GM12878 (cell line): Measurements from ENCODE around the gene SMIM10. TPM values are rescaled to one million over a fixed set of nuclear protein-coding genes. Genes with fewer than 3 reads are reported as not detected.

Source experiments
- ATAC-seq: fragments of 200-7000 bp; cut with Tn5 transposase; 3 replicates; pipeline ENCODE4 v1.9.1; 2020; ENCODE audit warnings: mild to moderate bottlenecking, moderate library complexity
- BruUV-seq: library from RNA; stranded (reverse); fragments of 400-500 nt; replicated peaks from 2 replicates; lab custom pipeline; 2021; lab: Mats Ljungman, UMichigan
- CTCF ChIA-PET: fragments of 300-600 bp; sonication (Branson Sonifier 250); formaldehyde crosslinking; extraction: SDS; loops from one replicate; lab custom pipeline; 2021; ENCODE audit warnings: inconsistent platforms; lab: Yijun Ruan, JAX
- POLR2A ChIA-PET: fragments of 350-600 bp; formaldehyde crosslinking; extraction: SDS; loops from one replicate; lab custom pipeline; 2021; ENCODE audit warnings: inconsistent platforms; lab: Charles Lee
- RAD21 ChIA-PET: fragments of 300-600 bp; sonication (Branson Sonifier 250); formaldehyde crosslinking; loops from one replicate; lab custom pipeline; 2023; ENCODE audit warnings: antibody characterized with exemption; ENCODE audit not compliant: unreplicated experiment; lab: Charles Lee
- SMC1A ChIA-PET: fragments of 300-600 bp; sonication (Branson Sonifier 250); formaldehyde crosslinking; loops from one replicate; lab custom pipeline; 2023; ENCODE audit not compliant: unreplicated experiment, uncharacterized antibody; lab: Charles Lee
- DNase-seq: peaks from one replicate; pipeline ENCODE4 v3.0.0-alpha.2; 2011; ENCODE audit warnings: low read depth, low spot score
- FAIRE-seq: peaks from 3 replicates; lab custom pipeline; 2011; peaks lifted over from hg19 to GRCh38; lab: Jason Lieb, UNC
- H2AFZ ChIP-seq: 2 replicates; pipeline ENCODE4 v1.6.0; 2011; ENCODE audit warnings: low read depth, low read length, control low read depth; ENCODE audit not compliant: control insufficient read depth
- H3K27ac ChIP-seq: 2 replicates; pipeline ENCODE4 v1.5.1; 2011; ENCODE audit warnings: control low read depth; ENCODE audit not compliant: control insufficient read depth, insufficient read depth
- H3K27me3 ChIP-seq, 2 experiments: replicated peaks in 1 of 2; 2 replicates each; pipeline versions ENCODE4 v1.6.0 to v1.6.1; 2011; ENCODE audit warnings: low read length in 1 of 2; ENCODE audit not compliant: control insufficient read depth in 2 of 2, insufficient read depth in 2 of 2
- H3K36me3 ChIP-seq, 2 experiments: 2 replicates each; pipeline ENCODE4 v1.5.1; 2011; ENCODE audit warnings: low read length in 1 of 2; ENCODE audit not compliant: control insufficient read depth in 2 of 2, insufficient read depth in 2 of 2
- H3K4me1 ChIP-seq: 2 replicates; pipeline ENCODE4 v1.6.1; 2011; ENCODE audit warnings: mild to moderate bottlenecking, low read length, moderate library complexity, mixed read lengths; ENCODE audit not compliant: control insufficient read depth, insufficient read depth
- H3K4me2 ChIP-seq: 2 replicates; pipeline ENCODE4 v1.6.0; 2011; ENCODE audit warnings: control low read depth; ENCODE audit not compliant: control insufficient read depth, insufficient read depth
- H3K4me3 ChIP-seq: fragments of 200-600 bp; sonication (generic); 2 replicates; pipeline ENCODE4 v1.5.1; 2016
- H3K79me2 ChIP-seq: 2 replicates; pipeline ENCODE4 v1.6.0; 2011; ENCODE audit warnings: low read length; ENCODE audit not compliant: control insufficient read depth, insufficient read depth
- H3K9ac ChIP-seq: 2 replicates; pipeline ENCODE4 v1.8.0; 2011; ENCODE audit warnings: low read length, control low read depth, mixed read lengths; ENCODE audit not compliant: control insufficient read depth, insufficient read depth
- H3K9me3 ChIP-seq: replicated peaks from 3 replicates; pipeline ENCODE4 v1.5.1; 2011; ENCODE audit warnings: mild to moderate bottlenecking, low read length; ENCODE audit not compliant: control insufficient read depth, insufficient read depth
- H4K20me1 ChIP-seq: 2 replicates; pipeline ENCODE4 v1.6.0; 2011; ENCODE audit not compliant: control insufficient read depth, insufficient read depth
- BCL3 ChIP-seq: IDR thresholded peaks from 2 replicates; pipeline ENCODE4 v1.6.1; 2011; ENCODE audit warnings: borderline replicate concordance, low read depth, mild to moderate bottlenecking, moderate library complexity, low read length; ENCODE audit not compliant: insufficient read depth, poor library complexity, severe bottlenecking
- CBX3 ChIP-seq: fragments of 200-600 bp; sonication (generic); IDR thresholded peaks from 2 replicates; pipeline ENCODE4 v1.6.1; 2016; ENCODE audit warnings: low read depth, borderline replicate concordance
- CREM ChIP-seq: IDR thresholded peaks from 2 replicates; pipeline ENCODE4 v1.6.1; 2014; ENCODE audit warnings: antibody characterized with exemption, low read depth
- JUND ChIP-seq: IDR thresholded peaks from 2 replicates; pipeline ENCODE4 v1.6.1; 2012; ENCODE audit warnings: low read depth, mild to moderate bottlenecking, low read length, improper control_type of control experiment, moderate library complexity
- MTA2 ChIP-seq: fragments of 450-650 bp; IDR thresholded peaks from 2 replicates; pipeline ENCODE4 v1.6.1; 2016; ENCODE audit warnings: low read depth, mild to moderate bottlenecking, moderate library complexity
- NFIC ChIP-seq: IDR thresholded peaks from 2 replicates; pipeline ENCODE4 v1.6.1; 2012; ENCODE audit warnings: low read depth, mild to moderate bottlenecking, inconsistent platforms, low read length, moderate library complexity
- NR2C2 ChIP-seq: IDR thresholded peaks from 2 replicates; pipeline ENCODE4 v1.6.1; 2011; ENCODE audit warnings: borderline replicate concordance, low read depth; ENCODE audit not compliant: control insufficient read depth, insufficient read length
- SMARCA5 ChIP-seq: fragments of 450-650 bp; IDR thresholded peaks from 2 replicates; pipeline ENCODE4 v1.6.1; 2017; ENCODE audit warnings: mild to moderate bottlenecking
- TCF12 ChIP-seq: IDR thresholded peaks from 2 replicates; pipeline ENCODE4 v1.6.1; 2011; ENCODE audit warnings: low read depth, mild to moderate bottlenecking, low read length
- TCF7 ChIP-seq: IDR thresholded peaks from 2 replicates; pipeline ENCODE4 v1.6.1; 2014; ENCODE audit warnings: antibody characterized with exemption, borderline replicate concordance
- ZNF217 ChIP-seq: fragments of 450-650 bp; IDR thresholded peaks from 2 replicates; pipeline ENCODE4 v1.6.1; 2017; ENCODE audit warnings: antibody characterized with exemption, mild to moderate bottlenecking
- WGBS: methylation state at CpG from one replicate; pipeline ENCODE4 v1.1.6; 2016; ENCODE audit warnings: low lambda C conversion rate; ENCODE audit not compliant: insufficient replicate concordance, insufficient coverage; ENCODE audit errors: missing lambda C conversion rate; 5-methylcytosine and 5-hydroxymethylcytosine counted together
- in situ Hi-C: fragments of 300-500 bp; cut with MboI; formaldehyde crosslinking; loops from 9 replicates; pipeline ENCODE4 v1.14.3; 2018; ENCODE audit warnings: mixed read lengths
- intact Hi-C: fragments of 100-400 bp; cut with micrococcal nuclease; formaldehyde crosslinking; loops from one replicate; pipeline ENCODE4 v1.14.2; 2022; ENCODE audit not compliant: unreplicated experiment
- polyA plus RNA-seq, 11 experiments: library from polyadenylated mRNA; depleted of rRNA in 4 of 11; unstranded in 6 of 11; stranded (reverse) in 5 of 11; fragments of >200 nt; fragmentation: Nextera tagmentation in 4 of 11; fragmentation: Illumina TruSeq in 1 of 11; extraction: Ambion mirVana in 4 of 11; extraction: Trizol in 1 of 11; gene quantifications; 1 replicate in 1 of 11; 2 replicates in 10 of 11; pipeline versions ENCODE4 v1.2.1 to v1.2.3, GENCODE V29; 2011 to 2016; ENCODE audit warnings: inconsistent platforms in 2 of 11, missing spikeins in 2 of 11, low read depth in 1 of 11
- total RNA-seq, 4 experiments: library from RNA; depleted of rRNA in 3 of 4; stranded (reverse); fragments of >200 nt in 3 of 4; fragmentation: Illumina TruSeq in 1 of 4; extraction: Trizol in 1 of 4; gene quantifications; 2 replicates each; pipeline versions ENCODE4 v1.2.1 to v1.2.3, GENCODE V29; 2013 to 2021
- TF ChIP-seq, protein P1 (sequence below): fragments of 450-650 bp; IDR thresholded peaks from 2 replicates; pipeline ENCODE4 v1.6.1; 2014; ENCODE audit warnings: mild to moderate bottlenecking

Gene SMIM10
- total and polyA plus RNA-seq, 10 of the 15 experiments (the other 5 are each of a cell fraction or from before 2014, with no cell fraction given): 0.04 to 0.16 (median 0.10) TPM; not detected in 6

GRCh38 chrX:135010921-135011320 is 20.1 kb downstream of the SMIM10 start:
- no peak for FAIRE-seq
- SMC1A ChIA-PET: no interaction called here
- H4K20me1 ChIP-seq: no peaks in the 10 kb centered on the region
- no peak overlapping the region for H3K4me2 ChIP-seq
- no peak overlapping the region for H3K27ac ChIP-seq
- no peaks in the 10 kb centered on the region for H3K4me1 ChIP-seq
- no peak overlapping the region for H3K9ac ChIP-seq
- no peak for TF ChIP-seq ZNF217
- TF ChIP-seq JUND: no peak
- TF ChIP-seq, protein P1, sequence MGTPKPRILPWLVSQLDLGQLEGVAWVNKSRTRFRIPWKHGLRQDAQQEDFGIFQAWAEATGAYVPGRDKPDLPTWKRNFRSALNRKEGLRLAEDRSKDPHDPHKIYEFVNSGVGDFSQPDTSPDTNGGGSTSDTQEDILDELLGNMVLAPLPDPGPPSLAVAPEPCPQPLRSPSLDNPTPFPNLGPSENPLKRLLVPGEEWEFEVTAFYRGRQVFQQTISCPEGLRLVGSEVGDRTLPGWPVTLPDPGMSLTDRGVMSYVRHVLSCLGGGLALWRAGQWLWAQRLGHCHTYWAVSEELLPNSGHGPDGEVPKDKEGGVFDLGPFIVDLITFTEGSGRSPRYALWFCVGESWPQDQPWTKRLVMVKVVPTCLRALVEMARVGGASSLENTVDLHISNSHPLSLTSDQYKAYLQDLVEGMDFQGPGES: no peak
- TF ChIP-seq TCF12: no peak
- TF ChIP-seq NFIC: no peak
- TF ChIP-seq BCL3: no peak
- no peak for TF ChIP-seq NR2C2
- no peak for TF ChIP-seq CBX3
- TF ChIP-seq MTA2: no peak
- no peak for TF ChIP-seq CREM
- no peak for TF ChIP-seq TCF7
- no peak for TF ChIP-seq SMARCA5
- BruUV-seq: no TSS peak
- H3K27me3 ChIP-seq: no peaks in the 10 kb centered on the region
- no peaks in the 10 kb centered on the region for H3K79me2 ChIP-seq
- no peaks in the 10 kb centered on the region for H3K9me3 ChIP-seq
- RAD21 ChIA-PET: no interaction called here
- no peak overlapping the region for H2AFZ ChIP-seq
- in situ Hi-C loops: no loop called here
- POLR2A ChIA-PET: interaction anchor here (0.5 kb wide), 1 partner anchor 83 kb away, joined by 3 read pairs; no protein-coding TSS in a partner anchor
- no peaks in the 10 kb centered on the region for H3K36me3 ChIP-seq
- CTCF ChIA-PET: no interaction called here
- intact Hi-C loops: no loop called here
- 23% methylated on average over 4 of the region's 4 CpGs for WGBS
- DNase-seq: no peak
- no peak overlapping the region for H3K4me3 ChIP-seq
- ATAC-seq: no peak
